ENCODE measurements around the gene ZWILCH.

ZWILCH gene

GRCh38 chr15:66598095-66598815, 93.1 kb downstream of the ZWILCH start:
- intact Hi-C loops (cut with DNase I; ENCODE audit: low total_unique reads) = no loop called here
- no peak overlapping the region for H3K27ac ChIP-seq
- no peak overlapping the region for H3K4me3 ChIP-seq
- no peaks in the 10 kb centered on the region for H3K36me3 ChIP-seq
- no peak for TF ChIP-seq CTCF (IDR thresholded peaks at IDR 0.05)
- no peaks in the 10 kb centered on the region for H3K4me1 ChIP-seq
- no peaks in the 10 kb centered on the region for H3K9me3 ChIP-seq
- H3K27me3 ChIP-seq = no peaks in the 10 kb centered on the region
- DNase-seq = no peak

All from tibial artery (tissue), 4 donors.